ENCODE measurements around the gene CLTCL1. TPM values are rescaled to one million over a fixed set of nuclear protein-coding genes. Genes with fewer than 3 reads are reported as not detected.

CLTCL1 gene
- total RNA-seq, 1 experiment from 2014 or later, result 11.9 TPM

DNA sequence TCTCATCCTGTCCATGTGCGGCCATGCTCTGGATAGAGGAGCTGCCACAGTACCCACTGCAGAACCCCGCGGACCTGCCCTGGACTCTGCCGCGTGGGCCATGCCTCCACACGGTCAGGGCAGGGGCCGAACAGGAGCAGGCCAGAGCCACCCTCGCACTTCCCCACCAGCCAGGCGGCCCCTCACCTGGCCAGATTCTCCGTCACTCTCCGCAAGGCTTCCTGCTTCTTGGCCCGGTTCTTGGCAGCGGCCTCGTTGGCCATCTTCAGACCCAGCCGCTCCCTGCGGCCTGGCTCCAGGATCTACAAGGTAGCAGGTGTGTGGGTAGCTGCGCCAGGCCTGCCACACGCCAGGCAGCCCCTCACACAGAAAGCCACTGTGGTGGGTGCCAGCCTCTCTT, 156.6 kb downstream of the CLTCL1 start:
- no peaks in the 10 kb centered on the region for H3K27me3 ChIP-seq (ENCODE audit: control insufficient read depth, insufficient read depth, low read length)
- in situ Hi-C loops (cut with HindIII; ENCODE audit: low pct_unique_long_range_greater_than_20kb, low sequenced_read_pairs), result no loop called here
- no peak for TF ChIP-seq POLR2AphosphoS5 (IDR thresholded peaks at IDR 0.05; ENCODE audit: low read depth, low read length)
- no peak overlapping the region for H3K4me3 ChIP-seq (ENCODE audit: low read depth in 2 of 2, low read length in 2 of 2)
- ChIA-PET POLR2A (no interaction called here), CTCF (no interaction called here)
- BruUV-seq (replicated peaks), result no TSS peak
- H3K27ac ChIP-seq (ENCODE audit: low read length), result no peak overlapping the region
- no peaks in the 10 kb centered on the region for H3K36me3 ChIP-seq (ENCODE audit: control insufficient read depth, insufficient read depth, low read length)
- H3K9me3 ChIP-seq (ENCODE audit: control insufficient read depth, insufficient read depth, low read depth, low read length), result no peaks in the 10 kb centered on the region
- intact Hi-C loops (cut with micrococcal nuclease; ENCODE audit: unreplicated experiment), result no loop called here
- ATAC-seq (no peak), DNase-seq (ENCODE audit: low read depth, low spot score) (no peak)
- no peaks in the 10 kb centered on the region for H3K4me1 ChIP-seq (ENCODE audit: control insufficient read depth, insufficient read depth, low read length)

DNA sequence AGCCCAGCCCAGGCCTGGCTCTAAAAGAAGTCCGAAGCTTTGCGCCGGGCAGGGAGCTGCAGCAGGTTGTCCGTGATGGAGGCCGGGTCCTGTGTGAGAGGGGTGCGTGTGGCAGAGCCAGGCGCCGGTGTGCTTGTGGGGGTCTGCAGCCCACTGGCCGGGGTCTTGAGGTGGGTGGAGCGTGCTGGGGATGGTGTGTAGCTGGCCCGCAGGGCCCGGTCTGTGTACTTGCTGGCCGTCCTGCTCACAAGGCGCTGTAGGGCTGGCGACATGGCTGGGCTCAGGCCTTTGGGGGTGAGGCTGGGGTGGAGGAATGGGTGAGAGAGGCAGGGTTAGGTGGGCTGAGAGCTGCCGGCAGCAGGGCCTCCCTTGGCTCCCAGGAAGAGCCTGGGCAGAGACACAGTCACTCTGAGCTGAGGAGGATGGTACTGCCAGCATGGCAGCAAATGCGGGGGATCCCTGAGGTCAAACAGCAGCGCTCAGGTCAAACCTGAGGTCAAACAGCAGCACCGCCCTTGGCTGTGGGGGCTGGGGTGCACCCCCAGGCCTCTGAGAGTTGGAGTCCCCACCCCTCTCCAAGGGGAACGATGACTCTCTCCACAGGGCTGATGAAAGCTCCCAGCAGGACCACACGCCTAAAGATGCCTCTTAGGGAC, 157.2 kb downstream of the CLTCL1 start:
- H3K9me3 ChIP-seq (ENCODE audit: control insufficient read depth, insufficient read depth, low read depth, low read length), result no peaks in the 10 kb centered on the region
- no peak overlapping the region for H3K4me3 ChIP-seq (ENCODE audit: low read depth in 2 of 2, low read length in 2 of 2)
- no TSS peak for BruUV-seq (replicated peaks)
- POLR2A ChIA-PET, result interaction anchor here (0.6 kb wide), 1 partner anchor 424 kb away, joined by 3 read pairs; no protein-coding TSS in a partner anchor
- in situ Hi-C loops (cut with HindIII; ENCODE audit: low pct_unique_long_range_greater_than_20kb, low sequenced_read_pairs) (no loop called here), intact Hi-C loops (cut with micrococcal nuclease; ENCODE audit: unreplicated experiment) (no loop called here)
- no peaks in the 10 kb centered on the region for H3K4me1 ChIP-seq (ENCODE audit: control insufficient read depth, insufficient read depth, low read length)
- no peaks in the 10 kb centered on the region for H3K36me3 ChIP-seq (ENCODE audit: control insufficient read depth, insufficient read depth, low read length)
- no peak for DNase-seq (ENCODE audit: low read depth, low spot score)
- no peak; the same call in 1 of the 2 replicates for ATAC-seq
- no peaks in the 10 kb centered on the region for H3K27me3 ChIP-seq (ENCODE audit: control insufficient read depth, insufficient read depth, low read length)
- CTCF ChIA-PET, result no interaction called here
- TF ChIP-seq SIN3A (IDR thresholded peaks at IDR 0.05; ENCODE audit: borderline replicate concordance, insufficient read depth, low read depth, low read length) (no peak), CTCF (IDR thresholded peaks at IDR 0.05) (no peak), POLR2AphosphoS5 (IDR thresholded peaks at IDR 0.05; ENCODE audit: low read depth, low read length) (no peak), TCF7L2 (IDR thresholded peaks at IDR 0.05; ENCODE audit: low read depth, low read length) (no peak)
- TF ChIP-seq, protein P1, sequence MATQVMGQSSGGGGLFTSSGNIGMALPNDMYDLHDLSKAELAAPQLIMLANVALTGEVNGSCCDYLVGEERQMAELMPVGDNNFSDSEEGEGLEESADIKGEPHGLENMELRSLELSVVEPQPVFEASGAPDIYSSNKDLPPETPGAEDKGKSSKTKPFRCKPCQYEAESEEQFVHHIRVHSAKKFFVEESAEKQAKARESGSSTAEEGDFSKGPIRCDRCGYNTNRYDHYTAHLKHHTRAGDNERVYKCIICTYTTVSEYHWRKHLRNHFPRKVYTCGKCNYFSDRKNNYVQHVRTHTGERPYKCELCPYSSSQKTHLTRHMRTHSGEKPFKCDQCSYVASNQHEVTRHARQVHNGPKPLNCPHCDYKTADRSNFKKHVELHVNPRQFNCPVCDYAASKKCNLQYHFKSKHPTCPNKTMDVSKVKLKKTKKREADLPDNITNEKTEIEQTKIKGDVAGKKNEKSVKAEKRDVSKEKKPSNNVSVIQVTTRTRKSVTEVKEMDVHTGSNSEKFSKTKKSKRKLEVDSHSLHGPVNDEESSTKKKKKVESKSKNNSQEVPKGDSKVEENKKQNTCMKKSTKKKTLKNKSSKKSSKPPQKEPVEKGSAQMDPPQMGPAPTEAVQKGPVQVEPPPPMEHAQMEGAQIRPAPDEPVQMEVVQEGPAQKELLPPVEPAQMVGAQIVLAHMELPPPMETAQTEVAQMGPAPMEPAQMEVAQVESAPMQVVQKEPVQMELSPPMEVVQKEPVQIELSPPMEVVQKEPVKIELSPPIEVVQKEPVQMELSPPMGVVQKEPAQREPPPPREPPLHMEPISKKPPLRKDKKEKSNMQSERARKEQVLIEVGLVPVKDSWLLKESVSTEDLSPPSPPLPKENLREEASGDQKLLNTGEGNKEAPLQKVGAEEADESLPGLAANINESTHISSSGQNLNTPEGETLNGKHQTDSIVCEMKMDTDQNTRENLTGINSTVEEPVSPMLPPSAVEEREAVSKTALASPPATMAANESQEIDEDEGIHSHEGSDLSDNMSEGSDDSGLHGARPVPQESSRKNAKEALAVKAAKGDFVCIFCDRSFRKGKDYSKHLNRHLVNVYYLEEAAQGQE (IDR thresholded peaks at IDR 0.05; ENCODE audit: insufficient read depth in 1 of 2, low read depth in 2 of 2, low read length in 1 of 2), result no peak
- H3K27ac ChIP-seq (ENCODE audit: low read length), result no peak overlapping the region

DNA sequence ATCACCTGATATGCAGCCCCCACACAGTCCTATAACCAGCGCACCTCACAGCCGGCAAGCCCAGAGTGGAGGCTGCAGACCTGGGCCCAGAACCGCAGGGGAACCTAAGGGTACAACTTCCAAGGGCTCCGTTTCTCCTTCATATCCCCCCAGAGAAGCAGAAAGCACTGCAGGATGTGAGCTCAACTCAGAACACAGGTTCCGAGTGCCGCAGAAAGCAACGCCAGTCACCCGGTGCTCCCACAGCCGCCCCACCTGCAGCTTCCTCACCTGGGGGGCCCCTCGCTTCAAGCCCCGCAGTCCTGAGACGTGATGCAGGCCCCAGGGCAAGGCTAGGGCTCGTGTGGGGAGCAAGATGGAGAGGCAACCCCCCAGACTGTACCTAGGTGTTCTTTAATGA, 158.0 kb downstream of the CLTCL1 start:
- no peak for TF ChIP-seq CTCF (IDR thresholded peaks at IDR 0.05)
- TF ChIP-seq SIN3A (IDR thresholded peaks at IDR 0.05; ENCODE audit: borderline replicate concordance, insufficient read depth, low read depth, low read length), result no peak
- TF ChIP-seq, protein P1 (IDR thresholded peaks at IDR 0.05; ENCODE audit: insufficient read depth in 1 of 2, low read depth in 2 of 2, low read length in 1 of 2), result no peak
- no peak for TF ChIP-seq TCF7L2 (IDR thresholded peaks at IDR 0.05; ENCODE audit: low read depth, low read length)
- TF ChIP-seq POLR2AphosphoS5 (IDR thresholded peaks at IDR 0.05; ENCODE audit: low read depth, low read length), result no peak
- ATAC-seq, result no peak
- no TSS peak for BruUV-seq (replicated peaks)
- H3K9me3 ChIP-seq (ENCODE audit: control insufficient read depth, insufficient read depth, low read depth, low read length), result no peaks in the 10 kb centered on the region
- H3K27me3 ChIP-seq (ENCODE audit: control insufficient read depth, insufficient read depth, low read length), result no peaks in the 10 kb centered on the region
- ChIA-PET POLR2A (no interaction called here), CTCF (no interaction called here)
- no peak overlapping the region for H3K27ac ChIP-seq (ENCODE audit: low read length)
- in situ Hi-C loops (cut with HindIII; ENCODE audit: low pct_unique_long_range_greater_than_20kb, low sequenced_read_pairs) (no loop called here), intact Hi-C loops (cut with micrococcal nuclease; ENCODE audit: unreplicated experiment) (no loop called here)
- no peak for DNase-seq (ENCODE audit: low read depth, low spot score)
- H3K36me3 ChIP-seq (ENCODE audit: control insufficient read depth, insufficient read depth, low read length), result no peaks in the 10 kb centered on the region
- no peaks in the 10 kb centered on the region for H3K4me1 ChIP-seq (ENCODE audit: control insufficient read depth, insufficient read depth, low read length)
- H3K4me3 ChIP-seq (ENCODE audit: low read depth in 2 of 2, low read length in 2 of 2), result no peak overlapping the region
